GM21515 (cell line): ENCODE data around the gene COL23A1.

Source experiments
- ATAC-seq: cut with Tn5 transposase; IDR thresholded peaks from one replicate; pipeline ENCODE4 v1.9.1; 2021; ENCODE audit not compliant: unreplicated experiment

COL23A1 gene

GRCh38 chr5:178590141-178590923 is at the start of gene COL23A1:
Gene COL23A1, minus strand, starts transcription at chr5:178590393.
- ATAC-seq: peak; percentile 60

- ATAC-seq: no peak
Observed at GRCh38 chr5:178637356-178638074, 47.3 kb upstream of the COL23A1 start.

DNA sequence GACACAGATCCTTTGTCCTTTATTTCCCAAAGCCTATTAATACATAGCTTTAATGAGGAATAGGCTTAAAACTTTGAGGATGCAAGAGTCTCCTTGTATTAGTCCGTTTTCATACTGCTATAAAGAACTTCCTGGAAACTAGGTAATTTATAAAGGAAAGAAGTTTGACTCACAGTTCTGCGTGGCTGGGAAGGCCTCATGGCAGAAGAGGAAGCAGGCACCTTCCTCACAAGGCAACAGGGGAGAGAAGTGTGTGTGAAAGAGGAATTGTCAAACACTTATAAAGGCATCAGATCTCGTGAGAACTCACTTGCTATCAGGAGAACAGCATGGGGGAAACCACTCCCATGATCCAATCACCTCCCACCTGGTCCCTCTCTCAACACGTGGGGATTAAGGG is 42.1 kb upstream of the COL23A1 start:
- ATAC-seq: no peak

GRCh38 chr5:178630951-178631350 is 40.8 kb upstream of the COL23A1 start:
- no peak for ATAC-seq

DNA sequence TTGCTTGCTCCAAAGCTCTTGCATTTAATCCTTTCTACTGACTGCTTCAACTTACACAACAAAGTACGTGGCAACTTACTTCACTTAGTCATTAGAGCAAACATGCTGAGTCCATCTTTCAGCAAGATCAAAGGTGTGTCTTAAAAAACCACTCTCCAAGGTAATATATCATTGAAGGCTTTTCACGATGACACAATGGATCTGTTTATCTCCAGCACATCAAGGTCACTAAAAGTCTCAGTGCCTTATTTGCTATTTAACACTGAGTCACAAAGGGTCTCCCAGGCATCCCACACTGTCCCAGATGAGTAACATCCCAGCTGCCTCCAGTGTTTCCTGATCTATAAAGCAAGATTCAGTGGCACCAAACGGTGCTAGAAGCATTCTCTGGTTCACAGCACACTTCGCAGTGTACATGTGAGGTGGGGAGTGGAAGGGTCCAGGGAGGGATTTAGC is 40.3 kb upstream of the COL23A1 start:
- ATAC-seq: no peak

GRCh38 chr5:178627259-178627598 is 37.0 kb upstream of the COL23A1 start:
- ATAC-seq: no peak

GRCh38 chr5:178626484-178627258 is 36.5 kb upstream of the COL23A1 start, which contains the start of gene CLK4:
Gene CLK4, minus strand, starts transcription at chr5:178627050. Its CDS starts 3,634 bp downstream, at chr5:178623416.
- peak; percentile 77 for ATAC-seq

DNA sequence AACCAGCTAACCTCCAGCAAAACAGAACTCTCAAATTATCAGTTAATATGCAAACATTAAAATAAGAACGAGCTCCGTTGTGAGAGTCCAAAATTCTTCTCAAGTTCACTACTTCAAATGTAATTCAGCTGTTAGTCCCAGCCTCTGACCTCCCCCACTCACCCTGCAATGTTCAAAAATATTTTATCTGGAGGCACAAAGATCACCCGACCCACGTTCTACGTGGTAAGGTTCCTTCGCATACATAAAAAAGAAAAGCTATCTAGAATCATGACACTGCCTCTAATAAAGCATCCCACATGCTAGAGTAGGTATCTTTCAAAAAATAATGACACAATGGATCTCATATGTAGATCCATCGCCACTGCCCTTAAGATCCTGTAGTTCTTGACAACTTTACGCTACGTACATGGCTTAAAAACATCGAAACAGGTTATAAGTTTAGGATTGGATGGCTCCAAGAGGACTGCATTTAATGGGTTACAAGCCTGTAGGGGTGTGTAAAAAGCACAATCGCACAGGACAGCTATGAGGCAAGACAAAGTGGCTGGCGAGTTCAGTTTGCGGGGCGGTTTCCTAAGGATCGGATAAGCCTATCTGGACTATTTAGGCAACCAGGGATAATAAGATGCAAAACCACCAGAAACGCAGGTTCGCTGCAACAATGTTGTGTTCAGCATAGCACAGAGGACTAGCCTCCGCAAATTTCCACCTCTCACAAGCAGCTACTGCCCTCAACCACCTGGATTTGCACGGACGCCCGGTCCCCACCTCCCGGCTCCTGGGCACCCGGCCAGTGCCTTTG is 35.7 kb upstream of the COL23A1 start:
- ATAC-seq: peak; percentile 18

- no peak for ATAC-seq
Observed at GRCh38 chr5:178624631-178625546, 34.7 kb upstream of the COL23A1 start.

DNA sequence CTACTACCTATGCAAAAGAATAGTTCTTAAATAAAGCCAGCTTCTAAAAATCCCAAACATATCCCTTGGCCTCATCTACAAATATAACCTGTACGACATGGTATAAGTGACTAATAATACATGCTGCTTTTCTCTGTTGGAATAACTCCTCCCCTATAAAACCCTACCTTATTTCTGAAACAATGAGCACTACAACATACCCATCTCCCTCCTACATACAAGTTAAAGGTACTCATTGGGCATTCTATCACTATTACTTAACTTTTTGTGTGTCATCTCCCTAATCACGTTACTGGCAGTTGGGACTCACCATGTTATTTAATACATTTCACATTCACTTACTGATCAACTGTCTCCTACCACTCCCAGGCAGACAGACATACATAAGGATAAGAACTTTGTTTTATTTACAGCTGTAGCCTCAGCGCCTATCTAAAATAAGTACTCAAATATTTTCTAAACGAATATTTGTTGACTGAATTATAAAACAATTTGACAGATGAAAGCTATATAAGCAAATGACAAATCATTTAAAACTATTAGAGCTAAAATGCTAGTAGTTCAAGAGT is 32.6 kb upstream of the COL23A1 start:
- ATAC-seq: no peak

- ATAC-seq: no peak
Observed at GRCh38 chr5:178619390-178619789, 29.2 kb upstream of the COL23A1 start.

DNA sequence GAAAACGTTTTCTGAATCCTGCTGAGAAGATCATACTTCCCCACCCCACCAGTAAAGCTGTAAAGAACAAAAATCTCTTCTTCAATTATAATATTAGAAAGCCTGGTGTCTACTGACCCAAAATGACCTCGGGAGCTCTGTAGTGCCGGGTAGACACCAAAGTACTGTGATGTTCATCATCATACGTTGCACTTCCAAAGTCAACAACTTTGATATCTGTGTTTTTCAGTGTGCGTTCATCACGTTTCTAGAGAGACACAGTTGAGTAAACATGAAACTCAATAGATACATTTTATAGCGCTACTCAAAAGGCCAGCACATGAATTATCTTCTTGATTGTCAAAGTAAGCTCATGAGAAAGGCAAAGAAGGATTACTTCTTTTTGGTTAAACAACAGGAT is 22.1 kb upstream of the COL23A1 start:
- no peak for ATAC-seq

DNA sequence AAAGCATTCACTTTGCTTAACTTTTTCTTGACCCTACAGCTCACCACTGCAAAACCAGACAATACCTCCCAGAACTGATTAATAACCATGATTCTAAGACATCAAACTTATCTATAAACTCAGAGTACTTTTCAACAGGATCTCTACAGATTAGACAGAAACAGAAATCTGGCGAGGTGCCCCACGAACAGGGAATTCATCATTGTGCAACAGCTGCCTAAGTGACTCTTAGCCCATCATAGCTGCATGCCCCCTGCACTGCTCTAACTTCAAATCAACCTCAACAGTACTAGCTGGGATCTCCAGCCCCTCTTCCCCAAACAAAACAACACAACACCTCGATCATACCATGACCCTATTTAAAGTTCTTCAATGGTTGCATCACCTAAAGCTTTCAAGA is 16.1 kb upstream of the COL23A1 start:
- ATAC-seq: no peak

DNA sequence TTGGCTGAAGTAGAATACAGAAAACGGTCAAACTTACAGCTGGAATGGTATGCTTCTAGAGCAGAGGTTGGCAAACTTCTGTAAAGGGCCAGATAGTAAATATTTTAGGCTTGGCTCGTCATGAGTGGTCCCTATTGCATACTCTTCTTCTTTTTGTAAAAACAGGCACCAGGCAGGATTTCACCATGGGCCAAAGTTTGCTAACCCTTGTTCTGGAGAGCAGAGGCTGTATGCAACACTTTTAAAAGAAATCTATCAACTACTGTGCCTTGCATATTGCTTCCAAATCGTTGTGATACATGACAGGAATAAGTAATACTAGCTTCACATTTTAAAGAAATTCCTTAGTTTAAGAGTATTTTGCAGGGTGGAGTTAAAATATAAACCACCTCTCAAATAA is 15.6 kb upstream of the COL23A1 start:
- no peak for ATAC-seq

GRCh38 chr5:178602752-178603151 is 12.6 kb upstream of the COL23A1 start:
- ATAC-seq: no peak

DNA sequence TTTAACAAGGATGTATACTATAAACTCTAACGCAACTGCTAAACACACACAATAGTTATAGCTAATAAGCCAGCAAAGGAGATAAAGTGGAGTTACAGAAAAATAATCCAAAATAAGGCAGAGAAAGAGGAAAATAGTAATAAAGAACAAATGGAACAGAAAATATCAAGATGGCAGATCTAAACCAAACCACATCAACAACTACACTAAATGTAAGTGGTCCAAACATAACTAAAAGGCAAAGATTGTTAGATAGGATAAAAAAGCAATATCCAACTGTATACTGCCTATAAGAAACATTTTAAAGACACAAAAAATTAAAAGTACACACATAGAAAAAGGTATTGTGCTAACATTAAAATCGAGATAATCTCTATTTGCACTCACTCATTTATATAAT is 5.6 kb upstream of the COL23A1 start:
- no peak for ATAC-seq

GRCh38 chr5:178595150-178595549 is 5.0 kb upstream of the COL23A1 start:
- no peak for ATAC-seq

DNA sequence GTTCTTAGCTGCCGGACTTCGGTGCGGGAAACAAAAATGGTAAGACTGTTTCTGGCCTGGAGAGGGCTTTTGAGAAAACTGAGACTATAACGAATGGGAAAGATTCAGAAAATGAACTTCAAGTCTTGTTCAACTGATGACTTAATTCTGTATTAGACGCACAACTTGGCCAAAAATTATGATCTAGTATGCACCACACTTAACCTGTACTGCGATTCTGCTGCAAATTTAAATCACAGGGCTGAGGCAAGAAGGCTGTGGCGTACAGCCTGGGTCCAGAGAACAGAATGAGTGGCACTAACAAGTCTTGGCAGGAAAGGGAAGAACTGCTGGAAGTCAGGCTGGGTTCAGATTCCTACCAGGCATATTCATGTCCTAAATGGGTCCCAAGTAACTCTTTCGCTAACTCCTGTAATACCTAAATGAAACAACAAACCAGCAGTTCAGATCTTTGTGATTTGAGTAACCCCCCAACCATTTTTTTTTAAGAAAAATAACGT is 781 bp upstream of the COL23A1 start:
- no peak for ATAC-seq
